Activated T-cell treated with anti-CD3 and anti-CD28 coated beads, Interleukin-2, amount 50 U/mL, for 4 hours (primary cell): ENCODE data around the gene TTC34. TPM values are rescaled to one million over a fixed set of nuclear protein-coding genes. Genes with fewer than 3 reads are reported as not detected.
A peak's percentile ranks its signal among the peaks of the same experiment; 100 is the strongest.

ENCODE experiments used
- ATAC-seq, 2 donors: fragments of 200-7000 bp; cut with Tn5 transposase; one replicate each; pipeline ENCODE4 v1.10.0; 2021
- DNase-seq: peaks from one replicate; pipeline ENCODE4 v3.0.0-alpha.2; 2020
- H3K27me3 Mint-ChIP-seq: one replicate; pipeline ENCODE4 v1.8.0; 2021; ENCODE audit warnings: low read depth, mixed read lengths
- H3K36me3 Mint-ChIP-seq: one replicate; pipeline ENCODE4 v1.8.0; 2022; ENCODE audit warnings: mixed read lengths; ENCODE audit not compliant: insufficient read depth
- H3K4me1 Mint-ChIP-seq: one replicate; pipeline ENCODE4 v1.8.0; 2021; ENCODE audit warnings: low read depth, mixed read lengths
- H3K4me3 Mint-ChIP-seq: one replicate; pipeline ENCODE4 v1.8.0; 2021; ENCODE audit warnings: mild to moderate bottlenecking, moderate library complexity, mixed read lengths
- H3K9me3 Mint-ChIP-seq: one replicate; pipeline ENCODE4 v1.8.0; 2021; ENCODE audit warnings: mixed read lengths
- total RNA-seq, 3 donors: library from RNA; stranded (reverse); gene quantifications; one replicate each; pipeline ENCODE4 v1.2.1, GENCODE V29; 2021

Gene TTC34
- under 1 TPM; 0.56 to 0.82 (median 0.60) TPM for total RNA-seq

- ATAC-seq: peak; percentile 71 to 75
- no peaks in the 10 kb centered on the region for H3K36me3 Mint-ChIP-seq
- peaks cover 3% of the 10 kb centered on the region for H3K4me1 Mint-ChIP-seq
- peaks cover 16% of the 10 kb centered on the region for H3K27me3 Mint-ChIP-seq
- H3K4me3 Mint-ChIP-seq: no peak within 1 kb of the TSS
- H3K9me3 Mint-ChIP-seq: no peaks in the 10 kb centered on the region
- peak; percentile 19 for DNase-seq
Observed at GRCh38 chr1:2801535-2802291, at the start of gene TTC34. TSS of gene TTC34 (minus strand) at chr1:2801693. CDS start at chr1:2800827, 866 bp downstream.

- Mint-ChIP-seq H3K27me3 (peaks cover 21% of the 10 kb centered on the region), H3K9me3 (no peaks in the 10 kb centered on the region), H3K36me3 (no peaks in the 10 kb centered on the region), H3K4me3 (no peak overlapping the region), H3K4me1 (peaks cover 6% of the 10 kb centered on the region)
- no peak for DNase-seq
- ATAC-seq: no peak
Observed at GRCh38 chr1:2850502-2850901, 49.0 kb upstream of the TTC34 start.

GRCh38 chr1:2848006-2848670 is 46.6 kb upstream of the TTC34 start:
- H3K4me3 Mint-ChIP-seq: no peak overlapping the region
- H3K36me3 Mint-ChIP-seq: no peaks in the 10 kb centered on the region
- peaks cover 6% of the 10 kb centered on the region for H3K4me1 Mint-ChIP-seq
- H3K9me3 Mint-ChIP-seq: no peaks in the 10 kb centered on the region
- peaks cover 20% of the 10 kb centered on the region for H3K27me3 Mint-ChIP-seq
- no peak for DNase-seq
- no peak for ATAC-seq

GRCh38 chr1:2847086-2847985 is 45.8 kb upstream of the TTC34 start:
- ATAC-seq (no peak), DNase-seq (no peak)
- no peaks in the 10 kb centered on the region for H3K36me3 Mint-ChIP-seq
- H3K4me1 Mint-ChIP-seq: peaks cover 6% of the 10 kb centered on the region
- H3K4me3 Mint-ChIP-seq: no peak overlapping the region
- no peaks in the 10 kb centered on the region for H3K9me3 Mint-ChIP-seq
- peaks cover 20% of the 10 kb centered on the region for H3K27me3 Mint-ChIP-seq

GRCh38 chr1:2845869-2846268 is 44.4 kb upstream of the TTC34 start:
- ATAC-seq (no peak), DNase-seq (no peak)
- peaks cover 16% of the 10 kb centered on the region for H3K27me3 Mint-ChIP-seq
- no peaks in the 10 kb centered on the region for H3K9me3 Mint-ChIP-seq
- no peak overlapping the region for H3K4me3 Mint-ChIP-seq
- H3K36me3 Mint-ChIP-seq: no peaks in the 10 kb centered on the region
- peaks cover 10% of the 10 kb centered on the region for H3K4me1 Mint-ChIP-seq

GRCh38 chr1:2840036-2840809 is 38.7 kb upstream of the TTC34 start:
- Mint-ChIP-seq H3K4me3 (peak overlapping the region; percentile 60), H3K36me3 (no peaks in the 10 kb centered on the region), H3K27me3 (peaks cover under 1% of the 10 kb centered on the region), H3K4me1 (peaks cover 19% of the 10 kb centered on the region), H3K9me3 (no peaks in the 10 kb centered on the region)
- ATAC-seq (peak; percentile 87 to 89), DNase-seq (peak; percentile 48)

GRCh38 chr1:2837823-2838222 is 36.3 kb upstream of the TTC34 start:
- Mint-ChIP-seq H3K4me1 (peaks cover 19% of the 10 kb centered on the region), H3K27me3 (no peaks in the 10 kb centered on the region), H3K9me3 (no peaks in the 10 kb centered on the region), H3K36me3 (no peaks in the 10 kb centered on the region), H3K4me3 (no peak overlapping the region)
- DNase-seq: no peak
- ATAC-seq: no peak

- Mint-ChIP-seq H3K4me1 (peaks cover 19% of the 10 kb centered on the region), H3K9me3 (no peaks in the 10 kb centered on the region), H3K36me3 (no peaks in the 10 kb centered on the region), H3K27me3 (no peaks in the 10 kb centered on the region), H3K4me3 (no peak overlapping the region)
- ATAC-seq: no peak
- no peak for DNase-seq
Observed at GRCh38 chr1:2837316-2837715, 35.8 kb upstream of the TTC34 start.

GRCh38 chr1:2836333-2836970 is 35.0 kb upstream of the TTC34 start:
- Mint-ChIP-seq H3K27me3 (no peaks in the 10 kb centered on the region), H3K9me3 (no peaks in the 10 kb centered on the region), H3K4me1 (peaks cover 19% of the 10 kb centered on the region), H3K36me3 (no peaks in the 10 kb centered on the region), H3K4me3 (no peak overlapping the region)
- DNase-seq (no peak), ATAC-seq (no peak)

GRCh38 chr1:2835650-2836159 is 34.2 kb upstream of the TTC34 start:
- no peak for ATAC-seq
- H3K36me3 Mint-ChIP-seq: no peaks in the 10 kb centered on the region
- H3K9me3 Mint-ChIP-seq: no peaks in the 10 kb centered on the region
- H3K27me3 Mint-ChIP-seq: no peaks in the 10 kb centered on the region
- H3K4me3 Mint-ChIP-seq: no peak overlapping the region
- H3K4me1 Mint-ChIP-seq: peaks cover 13% of the 10 kb centered on the region
- DNase-seq: no peak

GRCh38 chr1:2834741-2835564 is 33.5 kb upstream of the TTC34 start:
- DNase-seq: no peak
- Mint-ChIP-seq H3K4me3 (no peak overlapping the region), H3K36me3 (no peaks in the 10 kb centered on the region), H3K9me3 (no peaks in the 10 kb centered on the region), H3K27me3 (no peaks in the 10 kb centered on the region), H3K4me1 (peaks cover 6% of the 10 kb centered on the region)
- no peak for ATAC-seq

GRCh38 chr1:2834146-2834475 is 32.6 kb upstream of the TTC34 start:
- Mint-ChIP-seq H3K9me3 (no peaks in the 10 kb centered on the region), H3K27me3 (no peaks in the 10 kb centered on the region), H3K36me3 (no peaks in the 10 kb centered on the region), H3K4me3 (no peak overlapping the region), H3K4me1 (no peaks in the 10 kb centered on the region)
- ATAC-seq: no peak
- DNase-seq: no peak
